Measurements from ENCODE around the gene PLSCR5. TPM values are rescaled to one million over a fixed set of nuclear protein-coding genes. Genes with fewer than 3 reads are reported as not detected.

The PLSCR5 gene
- polyA plus RNA-seq, 1 donor: not detected

DNA sequence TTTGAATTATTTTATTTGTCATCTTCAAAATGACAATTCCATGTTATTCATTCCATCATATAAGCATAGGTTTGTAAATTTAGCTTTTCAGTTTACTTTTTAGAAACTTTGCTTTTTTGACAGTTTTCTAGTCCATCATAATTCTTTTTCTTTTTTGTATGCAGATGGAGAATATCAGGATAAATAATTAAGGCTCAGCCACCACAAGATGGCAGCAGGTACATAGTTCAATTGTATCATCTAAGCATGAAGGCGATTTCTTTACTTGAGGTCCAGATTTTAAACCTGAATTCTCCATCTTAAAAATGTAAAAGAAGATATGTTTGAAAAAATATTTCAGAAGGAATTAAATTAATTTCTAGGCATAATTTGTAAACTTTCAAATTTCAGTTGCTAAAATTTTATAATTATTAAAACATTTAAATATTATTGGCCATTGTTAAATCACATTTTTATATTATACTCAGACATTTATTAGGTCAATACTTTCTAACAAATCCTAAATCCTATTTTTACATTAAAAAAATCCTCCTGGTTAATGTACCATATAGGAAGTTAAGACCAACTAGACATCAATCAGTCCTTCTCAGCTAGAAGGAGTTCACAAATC lies 15.1 kb downstream of the PLSCR5 start:
- no peak for DNase-seq (ENCODE audit: low read depth)

DNA sequence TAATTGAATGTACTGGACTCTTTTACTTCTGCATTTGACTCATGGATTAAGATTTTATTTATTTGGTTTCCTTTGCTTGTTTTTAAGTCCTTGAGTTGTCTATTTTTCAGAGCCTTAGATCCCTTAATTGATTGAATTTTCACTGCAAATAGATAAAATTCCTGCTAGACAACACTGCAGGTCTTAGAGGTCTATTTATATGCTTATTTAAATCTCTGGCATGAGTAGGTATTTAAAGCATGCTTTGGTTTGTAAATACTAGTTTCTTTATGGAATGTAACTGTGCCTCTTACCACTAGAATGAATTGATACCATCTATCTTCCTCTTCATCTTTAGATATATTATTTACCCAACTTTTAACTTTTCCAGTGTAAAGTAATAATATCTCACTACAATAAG lies 20.0 kb downstream of the PLSCR5 start:
- no peak for DNase-seq (ENCODE audit: low read depth)

DNA sequence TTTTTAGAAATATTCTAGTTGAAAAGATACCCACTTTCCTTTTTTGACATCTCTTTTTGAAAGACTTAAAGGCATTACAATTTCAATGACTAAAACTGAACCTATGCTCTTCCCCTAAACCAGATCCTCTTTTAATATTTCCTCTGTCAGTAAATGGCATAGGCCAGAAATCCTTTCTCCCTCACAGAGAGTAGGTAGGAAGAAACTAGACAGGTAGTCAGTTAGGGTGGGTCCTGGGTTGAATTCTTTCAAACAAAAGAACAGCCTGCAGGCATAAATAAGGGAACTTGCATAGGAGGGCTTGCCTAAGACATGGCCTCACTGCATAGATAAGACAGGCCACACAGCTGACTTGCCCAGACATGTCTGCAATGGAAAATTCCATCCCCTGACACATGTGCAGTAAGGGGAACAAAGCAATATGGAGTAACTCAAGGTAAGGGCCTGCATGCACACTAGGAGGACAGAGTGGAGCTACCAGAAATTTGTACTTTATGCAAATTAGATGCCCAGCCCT lies 23.1 kb downstream of the PLSCR5 start:
- no peak for DNase-seq (ENCODE audit: low read depth)

DNA sequence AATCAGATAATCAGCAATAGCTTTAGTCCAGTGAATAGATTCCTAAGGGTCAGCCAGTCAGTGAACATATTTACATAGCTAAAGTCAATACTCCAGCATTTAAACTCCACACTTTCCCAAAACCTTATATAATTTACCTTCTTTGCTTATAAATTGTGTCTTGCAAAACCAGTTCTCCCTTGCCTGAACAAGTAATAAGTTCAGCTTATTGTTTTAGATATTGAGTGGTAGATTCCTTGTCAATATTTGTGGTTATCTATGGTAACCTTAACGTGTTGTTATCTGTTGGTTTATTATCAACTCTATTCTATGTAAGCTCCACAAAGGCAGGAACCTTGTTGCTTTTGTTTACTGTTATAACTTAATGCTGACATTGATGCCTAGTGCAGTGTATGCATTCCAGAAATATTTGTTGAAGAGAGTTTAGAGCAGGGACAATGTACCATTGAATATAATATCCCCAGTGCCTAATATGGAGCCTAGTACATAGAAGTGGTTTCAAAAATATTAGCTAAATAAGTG lies 24.0 kb downstream of the PLSCR5 start:
- no peak for DNase-seq (ENCODE audit: low read depth)

DNA sequence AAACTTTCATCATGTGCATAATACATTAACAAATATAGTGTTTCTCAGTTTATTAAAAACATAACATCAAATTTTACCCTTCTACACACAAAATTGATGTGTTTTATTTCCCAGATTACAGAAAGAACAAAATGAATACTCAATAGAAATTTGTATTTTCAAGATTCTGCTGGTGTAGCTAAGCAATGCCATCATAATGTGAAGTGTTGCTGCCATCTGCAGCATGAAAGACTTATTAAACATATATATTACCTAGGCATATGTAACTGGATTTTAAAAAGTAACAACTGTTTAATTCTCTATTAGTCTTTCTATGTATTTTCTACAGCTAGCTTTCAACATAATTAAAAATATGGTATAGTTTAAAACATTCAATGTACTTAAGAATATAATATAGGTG lies 27.5 kb downstream of the PLSCR5 start:
- DNase-seq (ENCODE audit: low read depth): no peak

GRCh38 chr3:146575636-146576035 lies 29.5 kb downstream of the PLSCR5 start:
- DNase-seq (ENCODE audit: low read depth): no peak

GRCh38 chr3:146574173-146574572 lies 31.0 kb downstream of the PLSCR5 start:
- DNase-seq (ENCODE audit: low read depth): no peak

GRCh38 chr3:146569314-146569713 lies 35.8 kb downstream of the PLSCR5 start:
- no peak for DNase-seq (ENCODE audit: low read depth)

DNA sequence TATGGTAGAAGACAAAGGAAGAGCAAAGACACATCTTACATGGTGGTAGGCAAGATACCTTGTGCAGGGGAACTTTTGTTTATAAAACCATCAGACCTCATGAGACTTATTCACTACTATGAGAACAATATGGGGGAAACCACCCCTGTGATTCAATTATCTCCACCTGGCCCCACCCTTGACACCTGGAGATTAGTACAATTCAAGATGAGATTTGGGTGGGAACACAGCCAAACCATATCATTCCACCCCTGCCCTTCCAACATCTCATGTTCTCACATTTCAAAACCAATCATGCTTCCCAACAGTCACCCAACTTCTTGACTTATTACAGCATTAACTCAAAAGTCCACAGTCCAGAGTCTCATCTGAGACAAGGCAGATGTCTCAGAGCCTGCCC lies 39.0 kb downstream of the PLSCR5 start:
- no peak for DNase-seq (ENCODE audit: low read depth)

DNA sequence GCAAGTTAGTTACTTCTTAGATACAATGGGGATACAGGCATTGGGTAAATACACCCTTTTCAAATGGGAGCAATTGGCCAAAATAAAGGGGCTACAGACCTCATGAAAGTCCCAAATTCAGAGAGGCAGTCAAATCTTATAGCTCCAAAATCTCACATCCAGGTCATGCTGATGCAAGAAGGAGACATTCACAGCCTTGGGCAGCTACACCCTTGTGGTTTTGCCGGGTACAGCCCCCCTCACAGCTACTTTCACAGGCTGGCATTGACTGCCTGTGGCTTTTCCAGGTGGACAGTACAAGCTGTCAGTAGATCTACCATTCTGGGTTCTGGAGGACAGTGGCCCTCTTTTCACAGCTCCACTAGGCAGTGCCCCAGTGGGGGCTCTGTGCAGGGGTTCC lies 43.3 kb downstream of the PLSCR5 start:
- DNase-seq (ENCODE audit: low read depth): no peak

DNA sequence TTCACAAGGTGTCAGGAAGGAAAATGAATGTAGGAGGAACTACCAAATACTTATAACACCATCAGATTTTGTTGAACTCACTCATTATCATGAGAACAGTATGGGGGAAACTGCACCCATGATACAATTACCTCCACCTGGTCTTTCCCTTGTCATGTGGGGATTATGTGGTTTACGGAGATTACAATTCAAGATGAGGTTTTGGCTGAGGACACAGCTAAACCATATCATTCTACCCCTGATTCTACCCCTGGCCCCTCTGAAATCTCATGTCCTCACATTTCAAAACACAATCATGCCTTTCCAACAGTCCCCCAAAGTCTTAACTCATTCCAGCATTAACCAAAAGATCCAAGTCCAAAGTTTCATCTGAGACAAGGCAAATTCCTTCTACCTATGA lies 43.7 kb downstream of the PLSCR5 start:
- no peak for DNase-seq (ENCODE audit: low read depth)

- no peak for DNase-seq (ENCODE audit: low read depth)
Measured at GRCh38 chr3:146560678-146561077, 44.5 kb downstream of the PLSCR5 start.

DNA sequence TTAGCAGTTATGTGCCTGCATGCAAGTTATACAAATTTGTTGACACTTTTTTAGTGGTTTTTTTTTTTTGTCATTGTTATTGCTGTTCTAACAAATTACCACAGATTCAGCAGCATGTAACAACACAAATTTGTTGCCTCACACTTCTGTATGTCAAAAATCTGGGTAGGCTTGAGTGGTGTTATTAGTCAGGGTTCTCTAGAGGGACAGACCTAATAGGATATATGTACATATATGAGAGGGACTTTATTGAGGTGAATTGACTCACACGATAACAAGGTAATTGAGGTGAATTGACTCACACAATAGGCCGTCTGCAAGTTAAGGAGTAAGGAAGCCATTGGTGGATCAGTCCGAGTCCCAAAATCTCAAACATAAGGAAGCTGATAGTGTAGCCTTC lies 45.8 kb downstream of the PLSCR5 start:
- no peak for DNase-seq (ENCODE audit: low read depth)

- DNase-seq (ENCODE audit: low read depth): no peak
Measured at GRCh38 chr3:146558781-146559180, 46.4 kb downstream of the PLSCR5 start.

DNA sequence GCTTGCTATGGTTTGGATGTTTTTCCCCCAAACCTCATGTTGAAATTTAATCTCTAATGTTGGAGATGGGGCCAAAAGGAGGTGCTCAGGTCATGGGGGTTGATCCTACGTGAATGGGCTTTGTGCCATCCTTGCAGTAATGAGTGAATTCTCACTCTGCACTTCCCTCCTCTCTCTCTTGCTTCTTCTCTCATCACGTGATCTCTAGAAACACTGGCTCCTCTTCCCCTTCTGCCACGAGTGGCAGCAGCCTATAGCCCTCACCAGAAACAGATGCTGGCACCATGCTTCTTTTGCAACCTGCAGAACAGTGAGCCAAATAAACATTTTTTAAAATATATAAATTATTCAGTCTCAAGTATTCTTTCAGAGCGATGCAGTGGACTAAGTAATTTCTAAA lies 47.4 kb downstream of the PLSCR5 start:
- DNase-seq (ENCODE audit: low read depth): no peak

- DNase-seq (ENCODE audit: low read depth): no peak
Measured at GRCh38 chr3:146555311-146555710, 49.8 kb downstream of the PLSCR5 start.

DNA sequence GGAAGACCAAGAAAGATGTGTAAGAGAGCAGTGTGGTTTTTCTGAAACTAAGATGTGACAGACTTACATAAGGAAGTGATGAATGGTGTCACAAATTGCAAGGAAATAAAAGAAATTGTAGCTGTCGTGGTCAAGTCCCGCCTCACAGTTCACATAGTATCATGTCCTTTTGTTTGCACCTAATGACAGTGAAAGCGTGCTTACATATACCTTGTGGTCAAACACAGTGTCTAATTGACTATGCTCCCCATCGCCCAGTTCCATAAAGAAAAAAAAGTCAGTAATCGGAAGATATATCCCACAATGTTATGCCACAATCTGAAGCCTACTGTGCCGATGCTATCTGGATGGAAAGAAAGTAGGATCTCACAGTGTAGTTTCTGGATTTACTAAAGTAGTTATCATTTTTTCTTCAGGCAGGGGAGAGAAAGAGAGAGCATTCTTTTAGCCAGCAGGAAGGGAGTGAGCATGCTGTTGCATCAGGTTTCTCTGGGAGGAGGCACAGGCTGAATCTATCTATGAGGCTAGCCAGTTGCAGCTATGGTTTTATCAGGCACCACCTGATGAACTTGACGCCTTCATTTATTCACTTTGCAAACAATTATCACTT lies 50.9 kb downstream of the PLSCR5 start:
- DNase-seq (ENCODE audit: low read depth): no peak

DNA sequence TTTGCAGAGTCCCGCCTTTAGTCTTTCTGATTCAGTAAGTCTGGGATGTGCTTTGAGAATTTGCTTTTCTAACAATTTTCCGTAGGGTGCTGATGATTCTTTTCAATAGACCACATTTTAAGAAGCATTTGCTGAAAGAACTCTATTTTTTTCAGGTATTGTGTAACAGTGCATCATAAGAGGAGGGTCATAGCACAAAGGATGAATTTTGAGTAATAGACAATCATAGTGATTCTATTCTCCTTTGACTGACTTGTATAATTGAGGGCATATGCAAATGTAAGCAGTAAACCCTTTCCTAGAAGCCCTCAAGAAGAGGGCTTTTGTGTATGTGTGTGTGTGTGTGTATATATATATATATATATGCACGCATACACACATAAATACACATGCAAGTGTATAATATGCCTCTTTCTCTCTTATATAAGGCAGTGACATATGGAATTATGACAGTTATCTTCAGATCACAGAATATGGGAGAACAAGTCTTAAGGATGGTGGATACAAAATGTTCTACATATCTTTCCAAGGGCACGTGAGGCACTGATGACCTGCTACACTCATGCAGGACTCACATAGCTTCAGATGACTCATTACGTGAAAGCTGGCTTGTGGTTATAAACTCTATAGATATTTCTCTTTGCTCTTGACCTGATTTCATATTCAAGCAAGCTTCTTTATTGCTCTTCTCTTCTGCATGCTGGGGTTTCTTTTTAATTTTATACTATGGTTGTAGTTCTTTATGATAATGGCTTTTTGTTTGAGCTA lies 54.2 kb downstream of the PLSCR5 start:
- no peak for DNase-seq (ENCODE audit: low read depth)

GRCh38 chr3:146550070-146550615 lies 55.0 kb downstream of the PLSCR5 start:
- no peak for DNase-seq (ENCODE audit: low read depth)

DNA sequence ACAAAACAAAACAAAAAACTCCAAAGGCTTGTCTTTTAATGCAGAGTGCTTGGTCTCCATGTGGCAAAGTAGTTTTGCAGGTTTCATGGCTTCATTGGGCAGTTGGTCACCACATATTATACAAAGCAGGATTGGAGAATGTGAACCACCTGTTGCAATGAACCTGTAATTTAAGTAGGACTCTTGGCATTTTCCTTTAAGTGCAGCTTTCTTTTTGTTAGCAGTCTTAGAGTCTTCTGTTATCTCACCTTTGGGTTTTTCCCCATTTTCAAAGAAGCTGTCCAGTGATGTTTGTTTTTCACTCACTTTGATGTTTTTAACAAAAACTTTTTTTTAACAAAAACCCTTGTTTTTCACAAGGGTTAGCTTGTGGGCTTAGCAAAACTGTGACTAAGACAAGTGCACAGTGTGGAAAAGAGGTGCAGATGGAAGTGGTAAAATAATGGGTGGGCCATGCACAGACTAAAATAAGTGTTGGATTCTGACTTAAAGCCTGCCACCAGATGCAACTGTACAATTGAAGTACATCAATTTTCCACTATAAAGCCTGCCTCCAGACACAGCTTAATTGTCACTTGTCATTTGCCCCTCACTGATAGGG lies 57.8 kb downstream of the PLSCR5 start:
- DNase-seq (ENCODE audit: low read depth): no peak

DNA sequence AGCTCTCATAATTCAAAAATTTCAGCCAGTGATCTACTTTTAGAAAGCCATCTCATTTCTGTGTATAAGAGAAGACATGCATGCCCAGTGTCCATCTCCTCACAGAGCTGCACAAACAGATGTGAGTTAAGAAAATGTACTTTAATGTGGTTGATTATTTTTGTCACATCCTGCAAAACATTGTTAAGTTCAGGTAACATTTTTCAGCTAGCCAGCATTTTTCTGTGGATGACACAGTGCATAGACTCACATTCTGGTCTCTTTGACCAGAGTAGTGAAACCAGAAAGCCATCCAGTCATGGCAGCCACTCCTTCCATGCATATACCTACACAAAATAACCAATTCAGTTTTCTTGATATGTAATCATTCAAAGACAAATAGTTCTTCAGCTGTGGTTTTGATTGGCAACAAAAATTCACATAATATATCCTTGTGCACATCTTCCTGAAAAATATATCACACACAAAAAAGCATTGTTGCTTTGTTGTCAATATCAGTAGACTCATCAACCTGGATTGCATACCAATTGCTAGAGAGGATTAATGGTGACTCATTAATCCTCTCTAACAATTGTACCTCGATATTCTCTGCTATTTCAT lies 58.7 kb downstream of the PLSCR5 start:
- DNase-seq (ENCODE audit: low read depth): no peak

Measured in forelimb muscle (tissue), 1 donor.